ENCODE measurements around the gene AKT3. TPM values are rescaled to one million over a fixed set of nuclear protein-coding genes. Genes with fewer than 3 reads are reported as not detected.

Gene AKT3
- polyA plus RNA-seq, 3 donors = 0.81 to 1.7 (median 1.4) TPM

GRCh38 chr1:243849421-243850201, 432 bp downstream of the AKT3 start:
- Mint-ChIP-seq H3K9me3 (peaks cover 0 to 6% (median 0%) of the 10 kb centered on the region in 7 donors), H3K27me3 (ENCODE audit: low read depth in 3 of 3) (peaks cover 28 to 45% (median 31%) of the 10 kb centered on the region in 3 donors), H3K36me3 (peaks cover 0 to 5% of the 10 kb centered on the region in 2 donors), H3K4me1 (peaks cover 14% of the 10 kb centered on the region), H3K4me3 (peak overlapping the region; percentile 91 to 94), H3K27ac (peak overlapping the region in 3 of 7 donors; percentile 26 to 79 (median 63))
- Histone ChIP-seq H3K9me3 (replicated peaks in 1 of 2; ENCODE audit: control insufficient read depth in 1 of 2, insufficient read depth in 1 of 2, low read length in 2 of 2) (no peaks in the 10 kb centered on the region), H3K27ac (ENCODE audit: low read depth in 1 of 2, low read length in 2 of 2) (no peak overlapping the region), H3K9ac (ENCODE audit: insufficient read depth, low read length, poor library complexity, severe bottlenecking) (peak overlapping the region; percentile 61), H3K27me3 (ENCODE audit: control insufficient read depth in 2 of 2, insufficient read depth in 2 of 2, low read length in 2 of 2) (peaks cover 17 to 49% of the 10 kb centered on the region in 2 donors), H3K79me2 (ENCODE audit: insufficient read depth, low read length) (no peaks in the 10 kb centered on the region), H4K20me1 (ENCODE audit: insufficient read depth, low read length) (no peaks in the 10 kb centered on the region), H3K4me2 (replicated peaks; ENCODE audit: extremely low read depth, low read length, poor library complexity, severe bottlenecking) (peak overlapping the region; percentile 84), H3K4me3 (replicated peaks in 1 of 3; ENCODE audit: low read depth in 2 of 3, low read length in 3 of 3) (peak overlapping the region; percentile 40 to 80 (median 67)), H2AFZ (ENCODE audit: insufficient read depth, low read depth, low read length, poor library complexity, severe bottlenecking) (peak overlapping the region; percentile 94), H3K4me1 (ENCODE audit: control insufficient read depth in 1 of 2, insufficient read depth in 2 of 2, low read length in 2 of 2) (peaks cover 11 to 25% of the 10 kb centered on the region in 2 donors), H3K36me3 (replicated peaks in 1 of 2; ENCODE audit: control insufficient read depth in 1 of 2, insufficient read depth in 2 of 2, low read length in 2 of 2) (no peaks in the 10 kb centered on the region)
- intact Hi-C loops (cut with micrococcal nuclease) = no loop called here
- under 1% methylated on average over 27 of the region's 81 CpGs for WGBS (ENCODE audit: insufficient coverage)
- DNase-seq = peak in 2 of 3 donors; percentile 6 to 25
- TF ChIP-seq, protein P1, sequence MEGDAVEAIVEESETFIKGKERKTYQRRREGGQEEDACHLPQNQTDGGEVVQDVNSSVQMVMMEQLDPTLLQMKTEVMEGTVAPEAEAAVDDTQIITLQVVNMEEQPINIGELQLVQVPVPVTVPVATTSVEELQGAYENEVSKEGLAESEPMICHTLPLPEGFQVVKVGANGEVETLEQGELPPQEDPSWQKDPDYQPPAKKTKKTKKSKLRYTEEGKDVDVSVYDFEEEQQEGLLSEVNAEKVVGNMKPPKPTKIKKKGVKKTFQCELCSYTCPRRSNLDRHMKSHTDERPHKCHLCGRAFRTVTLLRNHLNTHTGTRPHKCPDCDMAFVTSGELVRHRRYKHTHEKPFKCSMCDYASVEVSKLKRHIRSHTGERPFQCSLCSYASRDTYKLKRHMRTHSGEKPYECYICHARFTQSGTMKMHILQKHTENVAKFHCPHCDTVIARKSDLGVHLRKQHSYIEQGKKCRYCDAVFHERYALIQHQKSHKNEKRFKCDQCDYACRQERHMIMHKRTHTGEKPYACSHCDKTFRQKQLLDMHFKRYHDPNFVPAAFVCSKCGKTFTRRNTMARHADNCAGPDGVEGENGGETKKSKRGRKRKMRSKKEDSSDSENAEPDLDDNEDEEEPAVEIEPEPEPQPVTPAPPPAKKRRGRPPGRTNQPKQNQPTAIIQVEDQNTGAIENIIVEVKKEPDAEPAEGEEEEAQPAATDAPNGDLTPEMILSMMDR (IDR thresholded peaks at IDR 0.05) = no peak

- H3K4me1 Mint-ChIP-seq = peaks cover 14% of the 10 kb centered on the region
- Histone ChIP-seq H3K4me2 (replicated peaks; ENCODE audit: extremely low read depth, low read length, poor library complexity, severe bottlenecking) (peak overlapping the region; percentile 84), H3K9me3 (replicated peaks in 1 of 2; ENCODE audit: control insufficient read depth in 1 of 2, insufficient read depth in 1 of 2, low read length in 2 of 2) (no peaks in the 10 kb centered on the region), H3K4me3 (replicated peaks in 1 of 3; ENCODE audit: low read depth in 2 of 3, low read length in 3 of 3) (peak overlapping the region; percentile 40 to 80 (median 67)), H3K79me2 (ENCODE audit: insufficient read depth, low read length) (no peaks in the 10 kb centered on the region), H3K9ac (ENCODE audit: insufficient read depth, low read length, poor library complexity, severe bottlenecking) (peak overlapping the region; percentile 61), H3K4me1 (ENCODE audit: control insufficient read depth in 1 of 2, insufficient read depth in 2 of 2, low read length in 2 of 2) (peaks cover 11 to 25% of the 10 kb centered on the region in 2 donors), H2AFZ (ENCODE audit: insufficient read depth, low read depth, low read length, poor library complexity, severe bottlenecking) (peak overlapping the region; percentile 94), H3K27me3 (ENCODE audit: control insufficient read depth in 2 of 2, insufficient read depth in 2 of 2, low read length in 2 of 2) (peaks cover 17 to 49% of the 10 kb centered on the region in 2 donors), H4K20me1 (ENCODE audit: insufficient read depth, low read length) (no peaks in the 10 kb centered on the region), H3K36me3 (replicated peaks in 1 of 2; ENCODE audit: control insufficient read depth in 1 of 2, insufficient read depth in 2 of 2, low read length in 2 of 2) (no peaks in the 10 kb centered on the region), H3K27ac (ENCODE audit: low read depth in 1 of 2, low read length in 2 of 2) (no peak overlapping the region)
- H3K9me3 Mint-ChIP-seq = peaks cover 0 to 3% (median 0%) of the 10 kb centered on the region in 7 donors
- peak overlapping the region in 5 of 7 donors; percentile 26 to 85 (median 63) for H3K27ac Mint-ChIP-seq
- TF ChIP-seq, protein P1 (IDR thresholded peaks at IDR 0.05) = no peak
- peaks cover 0 to 5% of the 10 kb centered on the region in 2 donors for H3K36me3 Mint-ChIP-seq
- 3% methylated on average over 6 of the region's 19 CpGs for WGBS (ENCODE audit: insufficient coverage)
- H3K4me3 Mint-ChIP-seq = peak overlapping the region; percentile 91 to 94
- DNase-seq = peak; percentile 26 to 40 (median 33)
- peaks cover 27 to 43% (median 27%) of the 10 kb centered on the region in 3 donors for H3K27me3 Mint-ChIP-seq (ENCODE audit: low read depth in 3 of 3)
- intact Hi-C loops (cut with micrococcal nuclease) = no loop called here
Observed at GRCh38 chr1:243848858-243849420, 1.1 kb downstream of the AKT3 start.

Data from CD14-positive monocyte (primary cell).